HG03460 (cell line): ENCODE data around the gene MEF2B.
A peak's percentile ranks its signal among the peaks of the same experiment; 100 is the strongest.
"Not testable (repeated sequence)": the region's sequence is repeated elsewhere in the genome, so short reads cannot be mapped to it uniquely, and the experiment has no call there.

Source experiments
- ATAC-seq: cut with Tn5 transposase; IDR thresholded peaks from one replicate; pipeline ENCODE4 v1.9.1; 2021; ENCODE audit not compliant: unreplicated experiment

The MEF2B gene

GRCh38 chr19:19193926-19194325 lies 23.9 kb upstream of the MEF2B start:
- ATAC-seq, result no peak

DNA sequence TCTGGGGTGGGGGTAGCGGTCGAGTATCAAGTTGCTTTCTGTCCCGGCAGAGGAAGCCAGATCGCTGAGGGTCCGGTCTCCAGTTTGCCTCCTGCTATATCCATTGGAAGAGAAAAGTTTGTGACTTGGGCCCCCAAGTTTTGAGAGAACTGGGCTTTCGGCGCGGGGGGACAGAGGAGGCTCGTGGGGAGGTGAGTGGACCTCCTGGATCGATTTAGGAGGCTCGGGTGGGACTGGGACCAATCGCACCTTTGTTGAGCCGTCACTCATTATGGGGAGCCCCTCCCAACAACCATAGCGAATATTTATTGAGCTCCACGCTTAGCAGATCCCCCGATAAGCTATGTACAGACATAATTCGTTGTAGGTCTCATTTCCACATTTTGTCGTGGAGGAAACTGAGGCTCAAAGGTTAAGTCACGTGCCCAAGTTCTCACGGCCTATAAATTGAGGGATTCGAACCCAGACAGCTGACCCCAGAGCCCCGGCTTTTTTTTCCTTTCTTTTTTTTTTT lies 22.9 kb upstream of the MEF2B start:
- ATAC-seq, result no peak

GRCh38 chr19:19192078-19192882 lies 22.2 kb upstream of the MEF2B start, which contains the start of the genes BORCS8 and RFXANK:
Gene BORCS8, minus strand, starts transcription at chr19:19192152. Its CDS starts 35 bp downstream, at chr19:19192117.
Gene RFXANK, plus strand, starts transcription at chr19:19192258. Its CDS starts 1,689 bp downstream, at chr19:19193947.
- peak; percentile 82 for ATAC-seq

DNA sequence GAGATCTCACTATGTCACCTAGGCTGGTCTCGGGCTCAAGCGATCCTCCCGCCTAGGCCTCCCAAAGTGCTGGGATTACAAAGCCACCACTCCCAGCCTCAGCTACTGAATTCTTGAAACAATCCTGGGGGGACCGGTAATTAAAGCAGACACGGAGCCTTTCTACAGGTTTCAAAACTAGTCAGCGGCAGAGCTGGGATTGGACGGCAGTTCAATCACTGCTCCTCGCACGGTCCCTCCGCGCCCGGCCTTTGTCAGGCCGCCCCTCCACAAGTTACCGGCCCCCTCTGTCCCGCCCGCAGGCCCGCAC lies 21.7 kb upstream of the MEF2B start:
- no peak for ATAC-seq

DNA sequence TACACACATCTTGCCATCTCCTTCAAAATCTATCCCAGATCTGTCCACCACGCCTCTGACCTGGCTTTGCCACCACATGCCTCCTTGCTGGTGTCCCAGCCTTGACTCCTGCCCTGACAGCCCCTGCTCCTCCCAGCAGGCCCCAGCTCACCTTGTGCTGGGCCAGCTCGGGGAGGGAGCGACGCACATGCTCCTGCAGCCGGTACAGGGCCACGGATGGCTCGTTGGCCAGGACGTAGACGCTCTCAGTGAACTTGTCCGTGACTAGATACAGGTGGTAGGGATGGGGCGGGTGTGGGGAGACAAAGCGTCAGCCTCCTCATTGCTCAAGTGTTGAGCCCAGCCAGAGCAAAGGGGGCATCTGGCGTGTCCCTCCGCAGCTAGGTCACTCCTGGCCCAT lies 16.7 kb upstream of the MEF2B start:
- ATAC-seq, result no peak

DNA sequence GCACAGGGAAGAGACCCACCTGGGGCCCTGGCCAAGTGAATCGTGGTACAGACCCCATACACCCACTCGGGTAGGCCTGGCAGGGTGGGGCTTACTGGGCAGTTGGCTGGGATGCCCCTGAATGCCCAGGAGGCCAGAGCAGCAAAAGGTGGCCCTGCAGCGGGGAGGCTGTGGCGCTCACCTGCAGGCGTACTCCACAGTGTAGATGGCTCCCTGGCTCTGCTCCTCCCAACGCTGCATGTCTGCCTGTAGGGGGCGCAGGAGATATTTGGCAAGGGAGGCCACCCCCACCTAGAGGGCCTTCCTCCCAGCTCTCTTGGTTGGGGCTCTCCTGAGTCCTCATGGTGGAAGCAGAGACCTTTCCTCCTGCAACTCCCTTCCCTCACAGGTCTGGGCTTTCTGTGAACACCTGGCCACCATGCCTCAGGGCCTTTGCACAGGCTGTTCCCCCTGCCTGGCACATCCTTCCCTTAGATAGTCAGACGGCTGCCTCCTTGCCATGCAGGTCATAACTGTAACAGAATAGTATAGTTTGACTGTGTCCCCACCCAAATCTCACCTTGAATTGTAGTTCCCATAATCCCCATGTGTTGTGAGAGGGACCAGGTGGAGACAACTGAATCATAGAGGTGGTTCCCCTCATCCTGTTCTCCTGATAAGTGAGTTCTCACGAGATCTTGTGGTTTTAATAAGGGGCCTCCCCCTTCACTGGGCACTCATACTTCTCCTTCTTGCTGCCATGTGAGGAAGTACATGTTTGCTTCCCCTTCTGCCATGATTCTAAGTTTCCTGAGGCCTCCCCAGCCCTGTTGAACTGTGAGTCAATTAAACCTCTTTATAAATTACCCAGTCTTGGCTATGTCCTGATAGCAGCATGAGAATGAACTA lies 16.0 kb upstream of the MEF2B start:
- no peak for ATAC-seq

DNA sequence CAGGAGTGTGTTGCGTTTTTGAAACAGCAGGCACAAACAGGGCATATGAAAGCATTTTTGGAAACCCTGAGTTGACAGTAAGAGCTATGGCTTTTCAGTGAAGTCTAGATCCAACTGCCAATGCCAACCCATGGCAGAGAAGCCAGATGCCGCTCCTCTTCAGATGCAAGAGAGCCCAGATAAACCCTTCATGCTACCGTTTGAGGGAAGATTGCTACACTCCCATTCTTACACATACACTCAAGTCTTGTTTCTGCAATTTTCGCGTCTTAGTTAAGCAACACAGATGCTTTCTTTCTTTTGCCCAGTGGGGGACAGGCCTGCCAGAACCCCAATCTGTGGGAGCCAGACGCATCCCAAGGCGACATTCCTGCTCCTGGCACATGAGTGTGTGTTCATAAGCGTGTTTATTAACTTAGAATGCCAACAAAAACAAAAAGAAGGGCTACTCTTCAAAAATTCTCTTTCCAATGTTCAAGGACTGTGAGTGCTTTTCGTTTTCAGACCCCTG lies 11.5 kb upstream of the MEF2B start:
- no peak for ATAC-seq

GRCh38 chr19:19179548-19180441 lies 9.7 kb upstream of the MEF2B start:
- no peak for ATAC-seq

GRCh38 chr19:19176950-19177349 lies 6.9 kb upstream of the MEF2B start:
- ATAC-seq, result no peak

- ATAC-seq, result not testable (repeated sequence)
Observed at GRCh38 chr19:19173243-19173642, 3.2 kb upstream of the MEF2B start.

- no peak for ATAC-seq
Observed at GRCh38 chr19:19171821-19172532, 1.9 kb upstream of the MEF2B start.

GRCh38 chr19:19170873-19171672 lies 1.0 kb upstream of the MEF2B start:
- ATAC-seq, result no peak

DNA sequence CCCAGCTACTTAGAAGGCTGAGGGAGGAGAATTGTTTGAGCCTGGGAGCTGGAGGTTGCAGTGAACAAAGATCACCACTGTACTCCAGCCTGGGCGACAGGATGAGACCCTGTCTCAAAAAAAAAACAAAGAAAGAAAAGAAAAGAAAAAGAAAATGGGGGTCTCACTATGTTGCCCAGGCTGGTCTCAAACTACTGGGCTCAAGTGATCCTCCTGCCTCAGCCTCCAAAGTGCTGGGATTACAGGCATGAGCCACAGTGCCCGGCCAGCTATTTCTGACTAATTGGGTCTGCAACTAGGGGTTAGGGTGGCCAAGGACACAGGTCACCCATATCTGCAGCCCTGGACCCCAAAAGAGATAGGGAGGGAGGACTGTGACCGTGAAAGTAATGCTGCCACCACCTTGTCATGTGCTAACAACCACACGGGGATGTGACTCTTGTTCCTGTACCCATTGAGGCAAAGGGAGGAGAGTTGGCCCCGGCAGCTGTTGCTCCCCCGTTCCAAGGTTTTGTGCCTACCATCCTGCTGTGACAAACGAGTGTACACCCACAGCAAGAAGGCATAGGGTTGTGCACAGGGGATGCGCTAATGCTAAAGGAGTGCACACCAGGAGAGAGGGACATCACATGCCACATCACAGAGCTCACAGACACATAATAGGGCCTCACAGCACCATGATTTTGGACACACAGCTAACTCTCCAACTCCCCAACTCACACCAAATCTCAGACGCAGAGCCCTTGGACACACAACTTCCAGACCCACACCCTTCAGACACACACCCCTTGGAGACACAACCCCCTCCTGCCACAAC lies 619 bp downstream of the MEF2B start:
- ATAC-seq, result no peak

GRCh38 chr19:19167612-19168011 lies 2.5 kb downstream of the MEF2B start:
- no peak for ATAC-seq

GRCh38 chr19:19165396-19165795 lies 4.7 kb downstream of the MEF2B start:
- no peak for ATAC-seq

DNA sequence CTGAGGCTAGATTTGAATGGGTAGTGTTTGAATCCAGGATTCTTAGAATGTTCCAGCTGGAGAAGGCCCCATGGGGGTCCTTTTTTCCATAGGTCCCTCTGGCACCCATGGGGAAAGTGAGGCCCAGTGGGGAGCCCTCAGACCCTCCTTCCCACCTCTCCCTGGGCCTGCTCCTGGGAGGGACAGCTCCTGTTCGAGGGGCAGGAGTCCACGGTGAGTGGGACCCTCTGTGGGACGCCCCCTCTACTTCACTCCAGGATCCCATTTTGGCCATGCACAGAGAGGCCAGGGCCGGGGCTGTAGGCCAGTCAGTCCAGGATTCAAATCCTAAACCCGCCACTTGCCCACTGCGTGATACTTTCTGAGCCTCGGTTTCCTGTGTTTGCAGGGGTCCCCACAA lies 7.6 kb downstream of the MEF2B start:
- ATAC-seq, result no peak

GRCh38 chr19:19160461-19161035 lies 9.5 kb downstream of the MEF2B start:
- peak; percentile 45 for ATAC-seq

DNA sequence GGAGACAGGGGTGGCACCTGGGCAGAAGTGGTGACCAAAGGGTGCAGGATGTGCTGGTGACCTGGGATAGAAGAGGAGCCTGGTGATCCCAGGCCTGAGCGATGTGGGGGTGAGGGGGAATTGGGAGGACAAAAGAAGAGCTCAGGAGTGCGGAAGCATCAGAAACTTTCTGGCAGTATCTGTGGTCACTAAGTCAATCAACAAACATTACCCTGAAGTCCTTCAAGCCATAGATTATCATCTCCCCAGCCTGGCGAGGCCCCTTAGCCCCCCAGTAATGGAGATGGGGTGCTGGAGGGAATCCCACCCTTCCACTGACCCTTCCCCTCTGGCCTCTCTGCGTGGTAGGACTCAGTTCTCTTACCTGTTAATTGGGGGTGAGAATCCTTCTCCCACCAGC lies 10.5 kb downstream of the MEF2B start:
- ATAC-seq, result no peak
